ENCODE measurements around the gene RPH3AL.

The RPH3AL gene, protein sequence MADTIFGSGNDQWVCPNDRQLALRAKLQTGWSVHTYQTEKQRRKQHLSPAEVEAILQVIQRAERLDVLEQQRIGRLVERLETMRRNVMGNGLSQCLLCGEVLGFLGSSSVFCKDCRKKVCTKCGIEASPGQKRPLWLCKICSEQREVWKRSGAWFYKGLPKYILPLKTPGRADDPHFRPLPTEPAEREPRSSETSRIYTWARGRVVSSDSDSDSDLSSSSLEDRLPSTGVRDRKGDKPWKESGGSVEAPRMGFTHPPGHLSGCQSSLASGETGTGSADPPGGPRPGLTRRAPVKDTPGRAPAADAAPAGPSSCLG

DNA sequence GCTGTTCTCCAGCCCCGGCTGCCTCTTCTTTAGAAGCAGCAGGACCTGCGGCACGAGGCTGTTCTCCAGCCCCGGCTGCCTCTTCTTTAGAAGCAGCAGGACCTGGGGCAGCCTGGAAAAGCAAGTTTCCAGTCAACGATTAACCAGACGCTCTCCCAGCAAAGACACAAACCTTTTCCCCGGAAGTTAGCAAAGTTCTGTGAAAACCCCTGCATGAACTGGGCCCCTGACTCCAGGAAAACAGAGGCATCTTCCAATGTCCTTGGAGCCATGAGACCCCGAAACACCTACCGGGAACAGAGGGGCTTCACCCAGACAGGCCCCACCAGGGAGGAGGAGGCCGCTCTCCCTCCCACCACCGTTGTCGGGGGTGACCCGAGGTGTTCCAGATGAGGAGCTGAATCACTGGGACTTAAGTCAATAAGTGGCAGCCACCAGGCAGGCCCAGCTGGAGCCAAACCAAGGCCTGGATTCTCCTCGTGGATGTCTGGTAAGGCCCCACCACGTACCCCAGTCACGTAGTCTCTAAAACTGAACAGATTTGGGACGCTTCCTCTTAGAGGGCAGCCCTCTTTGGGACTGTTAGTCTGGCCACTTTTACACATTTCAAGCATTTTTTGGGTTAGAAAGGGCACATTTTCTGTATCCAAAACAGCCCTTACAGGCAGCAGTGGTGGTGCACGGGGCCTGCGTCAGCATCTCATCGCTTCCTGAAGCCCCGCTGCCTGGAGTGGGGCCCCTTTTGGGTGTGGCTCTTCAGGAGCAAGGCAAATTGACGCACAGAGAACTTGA, at the start of gene RPH3AL:
RPH3AL (minus strand) TSS at position 387 of the 792 bp plus-strand sequence. CDS start 25,264 bp downstream, outside the sequence.
- DNase-seq, result no peak

DNA sequence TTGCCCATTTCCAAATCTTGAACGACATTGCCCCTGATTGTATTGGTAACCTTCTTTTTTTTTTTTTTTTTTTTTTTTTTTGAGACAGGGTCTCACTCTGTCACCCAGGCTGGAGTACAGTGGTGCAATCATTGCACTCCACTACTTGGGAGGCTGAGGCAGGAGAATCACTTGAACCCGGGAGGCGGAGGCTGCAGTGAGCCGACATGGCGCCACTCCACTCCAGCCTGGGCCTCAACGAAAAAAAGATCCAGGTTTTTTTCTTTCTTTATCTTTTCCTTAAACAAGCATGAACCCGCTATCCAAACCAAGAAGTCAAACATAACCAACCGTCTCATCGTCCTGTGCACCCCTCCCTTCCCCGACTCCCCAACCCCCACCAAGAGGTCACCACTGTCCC, 47.6 kb upstream of the RPH3AL start:
- DNase-seq, result no peak

DNA sequence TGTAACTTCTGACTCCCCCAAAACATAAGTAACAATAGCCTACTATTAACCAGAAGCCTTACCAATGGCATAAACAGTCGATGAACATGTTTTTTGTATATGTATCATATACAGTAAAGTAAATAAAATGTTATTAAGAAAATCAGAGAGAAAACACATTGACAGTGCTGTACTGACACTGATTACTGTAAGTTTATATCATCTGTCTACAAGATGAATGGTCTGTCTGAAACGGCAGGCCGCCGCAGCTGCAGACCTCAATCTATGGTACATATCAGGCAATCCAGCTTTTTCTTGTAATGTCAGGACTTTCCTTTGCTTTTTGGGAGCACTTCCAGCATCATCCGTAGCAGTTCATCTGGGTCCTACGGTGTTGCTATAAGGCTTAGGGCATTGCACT, 44.2 kb upstream of the RPH3AL start:
- DNase-seq, result no peak

DNA sequence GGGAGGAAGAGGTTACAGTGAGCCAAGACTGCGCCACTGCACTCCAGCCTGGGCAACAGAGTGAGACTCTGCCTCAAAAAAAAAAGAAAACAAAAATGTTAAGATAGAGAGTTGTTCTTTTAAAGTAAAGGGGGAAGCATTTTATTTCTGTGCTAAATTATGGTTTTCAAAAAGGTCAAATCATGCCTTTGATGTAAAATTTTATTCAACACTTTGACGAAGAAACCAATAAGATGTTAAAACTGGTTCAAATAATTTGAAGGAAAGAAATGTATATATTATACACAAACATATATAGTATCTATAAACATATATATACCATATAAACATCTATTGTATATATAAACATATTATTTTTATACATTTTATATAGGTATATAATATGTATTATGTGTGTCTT, 43.4 kb upstream of the RPH3AL start:
- DNase-seq, result no peak

DNA sequence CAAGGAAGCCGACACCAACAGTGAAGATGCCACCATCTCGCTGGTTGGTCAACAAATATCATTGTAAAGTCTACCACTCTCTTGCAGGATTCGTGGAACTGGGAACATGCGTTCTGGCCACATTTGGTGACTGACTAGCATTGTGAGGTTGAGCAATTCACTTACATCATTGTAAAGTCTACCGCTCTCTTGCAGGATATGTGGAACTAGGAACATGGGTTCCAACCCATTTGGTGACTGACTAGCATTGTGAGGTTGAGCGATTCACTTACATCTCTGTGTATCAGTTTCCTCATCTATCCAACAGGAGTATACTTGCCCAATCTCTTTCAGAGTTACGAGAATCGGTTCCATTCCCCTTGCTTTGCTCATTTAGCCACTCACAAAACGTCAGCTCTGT, 42.6 kb upstream of the RPH3AL start:
- no peak for DNase-seq

DNA sequence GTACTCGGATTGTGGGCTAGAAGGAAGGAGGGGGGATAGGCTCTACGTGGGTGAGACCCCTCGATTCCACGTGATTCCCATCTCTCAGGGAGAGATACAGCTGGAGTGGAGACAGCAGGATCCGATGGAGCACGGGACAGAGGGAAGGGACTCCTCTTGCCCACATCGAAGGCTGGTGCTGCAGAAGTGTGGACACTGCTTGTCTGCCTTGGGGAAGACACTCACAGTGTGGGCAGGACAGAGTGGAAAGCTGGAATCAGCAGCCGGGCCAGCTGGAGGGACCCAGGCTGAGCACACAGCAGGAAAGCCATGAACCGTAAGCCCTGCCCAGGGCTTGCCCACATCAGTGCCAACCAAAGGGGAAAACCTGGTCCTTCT, 42.1 kb upstream of the RPH3AL start:
- no peak for DNase-seq

DNA sequence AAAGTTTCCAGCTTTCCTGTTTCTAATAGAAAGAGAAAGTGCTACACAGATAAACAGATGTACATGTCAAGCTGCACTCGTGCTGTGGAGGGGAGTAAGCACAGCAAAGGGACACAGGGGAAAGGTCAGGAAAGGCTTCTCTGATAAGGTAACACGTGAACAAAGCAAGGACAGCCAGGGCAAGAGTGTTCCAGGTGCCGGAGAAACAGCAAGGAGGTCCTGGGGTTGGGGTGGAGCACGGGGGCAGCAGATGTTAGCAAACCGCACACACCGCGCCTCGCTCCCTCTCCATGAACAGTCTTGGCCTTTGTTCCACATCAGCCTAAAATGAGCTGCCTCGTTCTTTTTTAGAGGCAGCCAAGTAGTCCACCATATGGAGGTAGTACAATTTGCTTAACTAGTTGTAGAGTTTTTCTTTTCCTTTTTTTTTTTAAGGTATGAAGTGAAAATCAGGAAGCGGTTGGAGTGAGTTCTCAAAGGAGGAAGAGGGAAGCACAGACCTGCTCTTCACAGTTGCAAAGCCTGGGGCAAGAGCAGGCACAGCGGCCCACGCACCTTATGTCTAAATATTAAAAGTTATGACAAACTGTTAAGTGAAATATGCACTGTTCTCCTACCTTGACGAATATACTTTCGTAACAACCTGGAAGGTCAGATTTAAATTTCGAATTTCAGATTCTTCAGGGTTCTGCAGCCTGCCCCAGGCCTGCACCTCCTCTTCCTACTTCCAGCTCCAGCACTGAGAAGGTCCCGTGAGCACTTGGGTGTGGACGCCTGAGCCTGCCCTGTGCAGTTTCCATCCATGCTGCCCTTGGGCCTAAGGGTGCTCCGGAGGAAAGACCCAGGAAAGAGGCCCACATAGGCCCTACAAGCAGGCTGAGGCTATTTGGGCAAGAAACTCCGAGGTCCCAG, 41.5 kb upstream of the RPH3AL start:
- no peak for DNase-seq

DNA sequence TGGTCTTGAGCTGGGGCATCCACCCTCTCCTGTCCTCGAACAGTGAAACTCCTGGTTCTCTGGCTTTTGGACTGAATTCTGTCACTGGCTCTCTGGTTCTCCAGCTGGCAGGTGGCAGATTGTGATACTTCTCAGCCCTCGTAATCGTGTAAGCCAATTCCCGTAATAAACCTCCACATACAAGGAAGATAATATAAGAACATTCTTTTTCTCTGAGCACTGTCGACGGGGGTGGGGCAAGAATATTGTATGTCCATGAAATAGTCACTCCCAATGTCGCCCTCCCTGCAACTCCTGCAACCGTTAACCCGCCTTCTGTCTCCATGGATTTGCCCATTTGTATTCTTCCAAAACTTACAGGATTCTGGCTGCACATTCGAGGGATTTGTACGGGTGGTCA, 39.2 kb upstream of the RPH3AL start:
- DNase-seq, result no peak

DNA sequence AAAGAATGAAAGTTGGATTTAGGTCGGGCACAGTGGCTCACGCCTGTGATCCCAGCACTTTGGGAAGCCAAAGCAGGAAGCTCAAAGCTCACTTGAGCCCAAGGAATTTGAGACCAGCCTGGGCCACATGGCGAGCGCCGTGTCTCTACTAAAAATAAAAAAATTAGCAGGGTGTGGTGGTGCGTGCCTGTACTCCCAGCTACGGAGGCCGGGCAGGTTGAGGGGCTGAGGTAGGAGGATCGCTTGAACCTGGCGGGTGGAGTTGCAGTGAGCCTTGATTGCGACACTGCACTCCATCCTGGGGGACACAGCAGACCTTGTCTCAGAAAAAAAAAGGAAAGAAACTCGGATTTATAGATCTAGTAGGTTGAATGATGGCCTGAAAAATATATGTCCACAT, 37.4 kb upstream of the RPH3AL start:
- no peak for DNase-seq

DNA sequence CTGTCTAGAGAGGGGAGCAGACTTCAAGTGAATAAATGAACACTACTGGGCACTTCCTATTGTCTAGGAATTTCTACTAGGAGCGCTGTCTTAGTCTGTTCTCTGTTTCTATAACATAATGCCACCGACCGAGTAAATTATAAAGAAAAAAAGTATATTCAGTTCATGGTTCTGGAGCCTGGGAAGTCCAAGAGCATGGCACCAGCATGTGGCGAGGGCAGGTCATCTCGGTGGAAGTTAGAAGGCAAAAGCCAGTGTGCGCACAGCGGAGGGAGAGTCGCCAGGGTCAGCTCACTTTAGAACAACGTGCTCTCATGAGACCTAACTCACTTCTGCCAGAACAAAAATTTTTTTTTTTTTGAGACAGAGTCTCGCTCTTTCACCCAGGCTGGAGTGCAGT, 35.5 kb upstream of the RPH3AL start:
- DNase-seq, result no peak

DNA sequence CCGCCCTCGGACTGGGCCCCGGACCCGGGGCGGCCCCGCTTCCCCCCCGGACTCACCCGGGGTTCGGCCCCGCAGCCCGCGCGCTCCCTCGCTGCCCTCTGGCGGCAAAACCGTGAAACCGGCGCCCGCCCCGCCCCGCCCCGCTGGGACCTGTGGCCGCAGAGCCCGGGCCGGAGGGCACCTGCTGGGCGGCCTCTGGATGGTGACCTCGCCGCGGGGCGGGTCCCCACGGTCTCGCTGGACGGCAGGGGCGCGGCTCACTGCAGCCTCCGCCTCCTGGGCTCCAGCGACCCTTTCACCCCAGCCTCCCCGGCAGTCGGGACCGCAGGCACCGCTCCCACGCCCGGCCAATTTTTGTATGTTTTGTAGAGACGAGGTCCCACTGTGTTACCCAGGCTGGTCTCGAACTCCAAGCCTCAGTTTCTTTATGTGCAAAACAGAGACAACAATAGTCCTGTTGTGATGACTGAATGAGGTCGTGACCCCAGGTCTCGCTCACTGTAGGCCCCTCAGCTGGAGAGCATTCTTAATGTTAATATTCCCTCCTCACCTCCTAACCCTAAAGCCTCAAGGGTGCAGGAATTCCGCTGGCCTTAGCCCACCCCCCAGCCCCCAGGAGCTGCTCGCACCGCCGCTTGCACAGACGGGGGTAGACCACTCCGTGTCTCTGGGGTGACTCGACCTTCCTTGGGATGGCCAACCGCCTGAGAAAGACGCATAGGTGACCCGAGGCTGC, 33.7 kb upstream of the RPH3AL start:
- DNase-seq, result peak; percentile 62

DNA sequence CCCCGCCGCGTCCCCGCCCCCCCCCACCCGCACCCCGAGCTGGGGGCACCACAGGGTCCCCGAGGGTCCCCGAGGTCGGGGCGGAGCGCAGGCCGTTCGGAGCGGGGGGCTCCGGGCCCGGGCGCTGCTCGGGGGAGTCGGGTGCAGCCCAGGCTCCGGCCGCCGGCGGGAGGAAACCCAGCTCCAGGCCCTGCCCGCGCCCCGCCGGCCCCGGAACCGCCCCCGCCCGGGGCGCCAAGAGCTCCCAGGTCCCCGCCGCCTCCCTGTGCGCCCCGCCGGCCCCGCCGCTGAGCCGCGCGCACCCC, 33.2 kb upstream of the RPH3AL start:
- no peak for DNase-seq

DNA sequence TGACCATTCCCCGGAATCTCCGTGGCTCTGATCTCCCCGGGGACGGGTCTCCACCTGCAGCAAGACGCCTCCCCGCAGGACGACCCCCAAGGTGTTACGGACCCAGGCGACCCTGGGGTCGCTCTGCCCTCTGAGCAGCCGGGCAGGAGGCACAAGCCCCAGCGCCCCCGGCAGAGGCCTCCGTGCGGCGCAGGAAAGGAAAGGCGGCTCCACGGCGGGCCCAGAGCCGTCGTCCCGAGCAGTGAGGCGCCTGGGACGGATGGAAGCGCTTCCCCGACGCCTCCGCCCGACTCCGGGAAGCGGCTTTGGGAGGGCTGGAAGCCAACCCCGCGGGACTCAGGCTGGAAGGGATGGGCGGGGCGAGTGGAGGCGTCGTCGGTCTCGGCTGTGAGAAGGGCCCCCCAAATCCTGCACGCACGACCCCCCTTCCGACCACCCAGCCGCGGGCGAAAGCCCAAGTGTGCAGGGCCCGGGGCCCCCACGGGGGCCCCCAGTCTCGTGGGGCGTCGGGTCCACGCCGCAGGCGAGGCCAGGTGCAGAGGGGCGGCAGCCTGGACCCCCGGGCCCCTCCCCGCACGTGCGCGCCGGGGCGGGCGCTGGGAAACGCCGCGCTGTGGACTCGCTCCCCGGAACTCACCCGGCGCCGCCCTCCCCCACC, 32.7 kb upstream of the RPH3AL start:
- DNase-seq, result peak; percentile 34

DNA sequence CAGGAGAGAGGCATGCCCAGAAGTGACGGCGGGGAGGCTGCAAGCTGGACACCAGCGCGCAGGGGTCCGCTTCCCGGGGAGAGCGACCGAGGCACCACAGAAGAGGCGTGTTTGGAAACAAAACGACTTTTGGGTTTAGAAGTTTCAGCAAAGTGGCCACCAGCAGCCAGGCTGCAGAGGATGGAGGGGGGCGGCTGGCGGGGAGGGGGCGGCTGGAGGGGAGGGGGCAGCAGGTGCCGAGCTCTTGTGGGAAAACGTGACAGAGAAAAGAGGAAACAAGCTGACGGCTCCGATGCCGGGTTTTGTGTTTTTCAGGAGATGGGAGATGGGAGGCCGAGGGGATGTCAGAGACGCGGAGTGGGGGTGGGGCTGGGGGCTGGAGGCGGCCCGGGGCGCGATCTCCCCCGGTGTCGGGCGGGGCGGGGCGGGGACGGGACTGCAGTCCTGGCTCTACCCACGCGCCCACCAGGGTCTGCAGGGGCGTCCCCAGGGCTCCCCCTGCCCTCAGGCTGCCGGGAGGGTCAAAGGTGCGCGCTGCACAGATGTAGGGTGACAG, 32.1 kb upstream of the RPH3AL start:
- DNase-seq, result no peak

DNA sequence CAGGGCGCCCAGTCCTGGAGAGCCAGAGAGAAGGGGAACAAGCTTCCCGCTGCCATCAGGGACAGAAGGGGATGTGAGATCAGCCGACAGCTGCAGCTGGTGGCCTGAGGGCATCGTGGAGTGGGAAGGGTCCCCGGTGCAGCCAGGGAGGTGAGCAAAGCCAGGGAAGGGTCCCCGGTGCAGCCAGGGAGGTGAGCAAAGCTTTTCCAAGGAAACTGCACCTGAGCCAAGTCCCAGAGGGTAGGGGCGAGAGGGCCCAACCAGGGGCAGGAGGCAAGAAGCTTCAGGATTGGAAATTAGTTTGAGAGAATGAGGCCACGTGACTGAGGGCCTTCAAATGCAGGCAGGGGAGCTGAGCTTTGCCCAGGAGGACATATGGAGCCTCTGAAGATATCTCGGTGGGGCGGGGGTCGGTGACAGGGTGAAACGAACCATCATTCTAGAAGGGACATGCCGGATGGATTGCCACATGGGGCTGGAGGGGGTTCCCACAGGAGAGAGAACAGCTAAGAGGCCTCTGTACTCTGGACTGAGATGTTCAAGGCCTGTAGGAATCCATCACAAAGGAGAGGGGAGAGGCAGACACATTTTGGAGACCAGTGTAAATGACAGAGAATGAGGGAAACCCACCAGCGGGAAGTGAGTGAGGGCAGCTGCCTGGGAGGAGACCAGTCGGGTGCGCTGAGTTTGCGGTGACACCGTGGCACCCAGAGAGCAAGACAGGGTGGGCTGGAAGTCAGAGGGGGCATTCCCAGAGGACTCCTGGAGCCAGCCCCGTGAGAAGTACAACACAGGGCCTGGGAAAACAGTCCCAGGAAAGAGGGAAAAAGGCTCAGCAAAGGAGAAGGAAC, 31.4 kb upstream of the RPH3AL start:
- no peak for DNase-seq

DNA sequence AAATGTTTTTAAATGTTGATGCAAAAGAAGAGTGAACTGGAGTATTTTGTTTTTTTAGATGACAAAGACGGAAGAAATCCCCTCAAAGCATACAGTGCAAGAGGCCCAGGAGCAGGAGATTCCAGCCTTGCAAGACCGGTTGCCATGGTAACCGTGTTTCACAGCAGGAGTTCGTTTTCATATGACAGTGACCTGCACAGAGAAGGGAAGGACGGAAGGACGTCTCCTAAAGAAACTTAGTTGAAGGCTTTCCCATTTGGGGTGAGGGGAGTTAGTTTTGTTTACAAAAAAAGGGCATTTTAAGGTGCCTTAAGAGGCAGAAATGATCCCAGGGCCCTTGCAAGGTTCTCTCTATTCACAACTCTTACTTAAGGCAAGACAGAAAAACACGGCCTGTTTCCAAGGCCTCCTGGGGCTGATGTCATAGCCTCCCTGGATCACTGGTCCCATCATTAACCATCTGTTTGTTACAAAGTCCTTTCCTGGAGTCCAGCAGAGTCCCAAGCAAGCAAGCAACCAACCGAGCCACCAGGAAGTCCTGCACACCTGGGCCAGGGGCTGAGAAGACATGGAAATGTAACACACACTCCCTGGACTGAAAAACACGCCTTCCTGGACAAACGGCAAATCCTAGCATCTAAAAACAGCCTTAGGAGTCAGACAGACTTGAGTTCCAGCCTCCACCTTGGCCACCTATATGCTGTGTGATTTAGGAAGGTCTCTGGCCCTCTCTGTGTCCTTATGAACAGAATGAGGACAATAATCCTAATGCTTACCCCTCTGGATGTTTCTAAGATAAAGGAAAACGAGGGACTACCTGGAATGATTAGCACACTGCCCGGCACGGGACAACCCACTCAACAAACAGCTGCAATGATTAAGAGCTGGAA, 30.3 kb upstream of the RPH3AL start:
- DNase-seq, result no peak

DNA sequence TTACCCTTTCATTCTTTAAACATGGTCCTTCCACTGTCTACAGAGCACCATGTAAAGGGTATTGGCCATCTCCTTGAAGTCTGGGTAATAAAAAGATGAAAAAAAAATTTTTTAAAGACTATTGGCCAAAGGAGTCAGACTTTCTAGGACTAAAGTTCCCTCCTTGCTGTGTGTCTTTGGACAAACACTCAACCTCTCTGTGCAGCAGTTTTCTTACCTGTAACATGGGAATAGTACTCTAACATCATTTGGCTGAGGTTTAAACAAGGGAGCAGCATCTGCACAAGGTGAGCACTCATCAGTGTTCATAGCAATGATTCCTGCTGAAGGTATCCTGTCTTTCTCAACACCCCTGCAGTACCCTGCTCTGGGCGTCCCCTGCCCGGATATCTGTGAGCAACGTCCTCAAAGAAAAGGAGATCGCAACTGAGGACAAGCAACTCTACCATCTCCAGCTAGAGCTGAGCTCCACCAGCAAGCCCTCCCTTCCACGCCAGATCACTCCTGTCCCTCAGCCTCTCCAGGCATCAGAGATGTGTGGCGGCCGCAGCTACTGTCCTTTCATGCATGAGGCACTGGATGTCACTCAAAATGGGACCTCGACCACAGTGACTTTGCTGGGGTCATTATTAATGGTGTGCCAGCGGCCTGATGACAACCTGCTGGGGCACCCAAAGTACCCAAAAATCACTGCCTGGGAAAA, 29.5 kb upstream of the RPH3AL start:
- no peak for DNase-seq

DNA sequence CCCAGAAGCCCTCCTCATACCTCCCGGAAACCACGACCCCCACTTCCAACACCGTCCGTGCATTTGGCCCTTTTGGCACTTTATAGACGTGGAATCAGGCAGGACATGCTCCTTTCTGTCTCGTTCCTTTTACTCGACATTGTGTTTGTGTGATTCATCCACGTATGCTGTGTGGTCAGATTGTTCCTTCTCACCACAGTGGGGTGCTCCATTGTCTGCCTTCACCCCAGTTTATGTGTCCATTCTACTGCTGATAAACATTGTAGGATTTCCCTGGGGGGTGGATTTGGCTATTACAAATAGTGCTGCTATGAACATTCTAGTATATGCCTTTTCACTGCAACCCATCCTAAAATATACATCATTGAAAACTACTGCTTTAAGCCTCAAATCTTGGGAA, 28.9 kb upstream of the RPH3AL start:
- no peak for DNase-seq

Measured in hematopoietic multipotent progenitor cell treated with erythropoietin and hydrocortisone succinate and interleukin-3 and kit ligand, for 6 days (in vitro differentiated cells).